Subcutaneous adipose tissue (tissue), 4 donors: ENCODE measurements around the gene GOLT1B. TPM values are rescaled to one million over a fixed set of nuclear protein-coding genes. Genes with fewer than 3 reads are reported as not detected.

Experiments
- total RNA-seq, 4 donors: library from RNA; depleted of rRNA; stranded (reverse); fragments of >200 nt; gene quantifications; one replicate each; pipeline ENCODE4 v1.1.0, GENCODE V29; 2016
- TF ChIP-seq, protein P1 (sequence below): fragments of 450-650 bp; IDR thresholded peaks from one replicate; pipeline ENCODE4 v1.5.1; 2016; ENCODE audit warnings: low read depth, mild to moderate bottlenecking, control low read depth, antibody characterized with exemption, moderate library complexity

The GOLT1B gene, protein sequence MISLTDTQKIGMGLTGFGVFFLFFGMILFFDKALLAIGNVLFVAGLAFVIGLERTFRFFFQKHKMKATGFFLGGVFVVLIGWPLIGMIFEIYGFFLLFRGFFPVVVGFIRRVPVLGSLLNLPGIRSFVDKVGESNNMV
- total RNA-seq, result 10 to 100 TPM; 25.5 to 69.3 (median 35.0) TPM

DNA sequence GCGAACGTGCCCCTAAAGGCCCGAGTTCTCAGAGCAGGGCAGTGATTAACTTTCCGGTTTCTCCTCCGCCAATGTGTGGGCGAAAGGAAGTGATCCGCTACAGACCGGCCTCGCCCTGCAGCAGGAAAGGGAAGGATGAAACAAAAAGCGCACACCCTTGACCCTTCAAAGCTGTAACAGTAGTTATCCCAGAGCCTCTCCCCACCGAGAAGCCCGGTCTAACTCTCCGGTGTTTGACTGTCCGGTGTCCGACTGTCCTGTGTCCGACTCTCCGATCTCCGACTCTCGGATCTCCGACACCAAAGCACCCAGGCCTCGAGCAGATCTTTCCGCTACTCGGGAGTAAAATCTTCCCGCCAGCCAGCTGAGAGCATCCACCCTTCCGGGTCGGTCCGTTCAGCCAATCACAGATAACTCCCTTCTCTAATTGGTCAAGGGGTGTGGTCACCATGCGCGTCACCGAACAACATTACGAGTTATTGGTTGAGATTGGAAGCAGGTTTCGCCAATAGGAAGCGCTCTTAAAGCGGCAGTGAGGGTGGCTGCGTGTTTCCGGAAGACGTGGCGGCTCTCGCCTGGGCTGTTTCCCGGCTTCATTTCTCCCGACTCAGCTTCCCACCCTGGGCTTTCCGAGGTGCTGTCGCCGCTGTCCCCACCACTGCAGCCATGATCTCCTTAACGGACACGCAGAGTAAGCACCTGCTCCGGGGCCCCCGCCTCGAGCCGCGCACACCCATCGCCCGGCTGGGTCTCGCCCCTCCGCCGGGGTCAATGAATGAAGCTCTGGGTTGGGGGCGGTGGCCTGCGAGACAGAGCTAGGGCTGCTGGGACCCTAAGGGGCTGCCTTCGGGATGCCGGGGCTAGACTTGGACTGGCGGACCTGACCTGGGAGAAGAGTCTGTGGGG lies at the start of gene GOLT1B, which contains the start of gene RECQL:
GOLT1B (plus strand) TSS at position 532 of the 906 bp plus-strand sequence; CDS start at position 667, 135 bp downstream.
RECQL (minus strand) TSS at position 378 of the 906 bp plus-strand sequence. CDS start 2,065 bp downstream, outside the sequence.
- TF ChIP-seq, protein P1, sequence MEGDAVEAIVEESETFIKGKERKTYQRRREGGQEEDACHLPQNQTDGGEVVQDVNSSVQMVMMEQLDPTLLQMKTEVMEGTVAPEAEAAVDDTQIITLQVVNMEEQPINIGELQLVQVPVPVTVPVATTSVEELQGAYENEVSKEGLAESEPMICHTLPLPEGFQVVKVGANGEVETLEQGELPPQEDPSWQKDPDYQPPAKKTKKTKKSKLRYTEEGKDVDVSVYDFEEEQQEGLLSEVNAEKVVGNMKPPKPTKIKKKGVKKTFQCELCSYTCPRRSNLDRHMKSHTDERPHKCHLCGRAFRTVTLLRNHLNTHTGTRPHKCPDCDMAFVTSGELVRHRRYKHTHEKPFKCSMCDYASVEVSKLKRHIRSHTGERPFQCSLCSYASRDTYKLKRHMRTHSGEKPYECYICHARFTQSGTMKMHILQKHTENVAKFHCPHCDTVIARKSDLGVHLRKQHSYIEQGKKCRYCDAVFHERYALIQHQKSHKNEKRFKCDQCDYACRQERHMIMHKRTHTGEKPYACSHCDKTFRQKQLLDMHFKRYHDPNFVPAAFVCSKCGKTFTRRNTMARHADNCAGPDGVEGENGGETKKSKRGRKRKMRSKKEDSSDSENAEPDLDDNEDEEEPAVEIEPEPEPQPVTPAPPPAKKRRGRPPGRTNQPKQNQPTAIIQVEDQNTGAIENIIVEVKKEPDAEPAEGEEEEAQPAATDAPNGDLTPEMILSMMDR, result no peak

DNA sequence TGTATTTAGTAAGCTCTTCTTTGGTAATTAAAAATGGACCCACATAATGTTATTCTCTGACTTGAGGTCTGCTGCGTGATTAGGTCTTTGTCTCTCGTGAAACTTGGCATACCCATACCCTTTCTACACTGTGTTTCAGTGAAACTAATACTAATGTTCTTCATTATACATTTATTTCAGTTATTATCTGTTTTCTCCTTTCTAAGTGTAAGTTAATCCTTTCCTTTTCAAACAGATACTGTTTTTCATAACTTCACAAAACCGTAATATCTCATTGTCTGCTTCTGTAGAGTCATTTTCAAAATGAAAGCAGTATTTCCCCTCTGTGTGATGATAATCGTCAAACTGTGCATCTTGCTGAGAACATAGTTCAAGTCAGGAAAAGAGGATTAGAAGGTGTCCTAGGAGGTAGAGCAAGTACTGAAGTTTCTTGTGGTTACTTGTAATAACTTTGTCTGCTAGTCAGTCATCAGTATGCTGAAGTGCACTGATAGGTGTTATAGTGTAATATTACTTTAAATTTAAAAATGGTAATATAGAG lies 48.2 kb upstream of the GOLT1B start:
- TF ChIP-seq, protein P1, result no peak

DNA sequence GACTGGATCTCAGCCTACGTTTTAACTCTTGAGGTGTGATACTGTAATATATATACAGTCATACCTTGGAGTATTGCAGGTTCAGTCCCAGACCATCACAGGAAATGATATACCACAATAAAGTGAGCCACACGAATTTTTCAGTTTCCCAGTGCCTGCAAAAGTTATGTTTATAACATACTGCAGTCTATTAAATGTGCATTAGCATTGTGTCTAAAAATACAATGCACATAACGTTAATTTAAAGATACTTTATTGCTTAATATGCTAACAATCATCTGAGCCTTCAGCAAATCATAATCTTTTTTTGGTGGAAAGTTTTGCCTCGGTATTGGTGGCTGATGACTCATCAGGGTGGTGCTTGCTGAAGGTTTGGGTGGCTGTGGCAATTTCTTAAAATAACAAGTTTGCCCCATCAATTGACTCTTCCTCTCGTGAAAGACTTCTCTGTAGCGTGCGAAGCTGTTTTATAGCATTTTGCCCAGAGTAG lies 45.3 kb upstream of the GOLT1B start:
- TF ChIP-seq, protein P1, result no peak

DNA sequence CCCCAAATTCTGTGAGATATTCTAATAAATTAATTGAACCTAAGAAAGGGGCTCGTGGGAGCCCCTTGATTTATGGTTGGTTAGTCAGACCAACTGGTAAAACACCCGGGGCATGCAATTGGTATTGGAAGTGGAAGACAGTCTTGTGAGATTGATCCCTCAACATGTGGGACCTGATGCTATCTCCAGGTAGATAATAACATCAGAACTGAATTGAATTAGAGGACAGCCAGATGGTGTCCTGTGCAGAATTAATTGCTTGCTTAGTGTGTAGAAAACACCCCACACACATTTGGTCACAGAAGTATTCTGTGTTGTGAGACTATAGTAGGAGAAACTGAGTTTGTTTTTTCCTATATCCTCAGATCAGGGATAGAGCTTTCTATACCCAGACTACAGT lies 42.1 kb upstream of the GOLT1B start:
- TF ChIP-seq, protein P1, result no peak

DNA sequence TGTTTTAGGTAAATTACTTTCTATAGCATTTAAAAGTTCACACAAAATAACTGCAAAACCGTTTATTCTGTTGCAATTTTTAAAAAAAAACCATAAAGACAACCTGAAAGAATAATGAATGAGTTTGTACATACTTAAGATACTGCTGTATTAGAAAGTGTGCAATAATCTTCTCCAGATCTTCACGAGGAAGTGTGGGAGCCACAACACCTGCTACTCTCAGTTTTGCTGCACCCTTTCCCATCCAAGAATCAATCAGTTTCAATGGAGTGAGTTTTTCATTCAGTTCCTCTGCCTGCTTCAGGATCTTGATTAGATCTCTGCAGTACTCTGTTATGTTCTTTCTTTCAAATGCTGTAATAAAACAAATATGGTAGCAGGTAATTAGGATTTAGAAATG lies 30.3 kb upstream of the GOLT1B start:
- TF ChIP-seq, protein P1, result no peak

DNA sequence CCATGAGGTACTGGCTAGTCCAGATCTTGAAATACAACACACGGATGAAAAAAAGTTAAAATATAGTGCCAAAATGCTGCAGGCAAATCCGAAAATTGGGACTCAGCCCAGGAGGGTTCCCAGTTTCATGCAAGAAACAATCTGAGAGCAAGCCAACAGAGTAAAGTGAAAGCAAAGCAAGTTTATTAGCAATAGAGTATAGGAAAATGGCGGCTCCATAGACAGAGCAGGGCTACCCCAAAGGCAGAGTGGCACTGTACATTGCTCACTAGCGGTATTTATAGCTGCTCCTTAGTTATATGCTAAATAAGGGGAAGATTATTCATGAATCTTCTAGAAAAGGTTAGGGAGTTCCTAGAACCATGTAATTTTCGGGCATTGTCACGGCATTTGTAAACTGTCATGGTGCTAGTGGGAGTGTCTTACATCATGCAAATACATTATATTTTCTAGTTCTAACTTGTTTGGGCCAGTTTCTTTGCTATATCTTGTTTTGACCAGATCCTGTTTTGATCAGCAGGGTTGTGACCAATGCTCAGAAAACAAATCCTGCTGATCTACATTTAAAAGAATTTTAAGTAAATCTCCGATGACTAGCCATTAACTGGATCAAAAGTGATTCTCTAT lies 29.3 kb upstream of the GOLT1B start:
- TF ChIP-seq, protein P1, result no peak

DNA sequence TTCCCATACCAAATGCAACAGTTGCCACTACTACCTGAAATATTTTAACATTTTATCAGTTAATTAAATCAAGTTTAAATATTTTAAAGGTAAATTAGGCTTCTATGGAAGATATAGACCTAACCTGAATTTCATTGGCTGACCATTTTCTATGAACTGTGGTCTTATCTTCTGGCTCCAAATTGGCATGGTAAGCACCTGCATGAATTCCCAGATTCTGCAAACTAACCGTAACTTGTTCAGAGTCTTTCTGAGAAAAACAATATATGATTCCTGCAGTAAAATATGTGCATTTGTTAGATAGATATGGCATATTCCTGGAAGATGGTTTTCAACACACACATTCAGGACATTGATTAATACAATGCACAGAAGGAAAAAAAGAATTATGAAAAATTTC lies 26.0 kb upstream of the GOLT1B start:
- TF ChIP-seq, protein P1, result no peak
